COR-L47 (cell line): ENCODE data around the gene ADGRG1.

Source experiments
- DNase-seq: peaks from one replicate; lab custom pipeline; 2025; lab: John Stamatoyannopoulos, UW

The ADGRG1 gene

GRCh38 chr16:57648581-57649442, 20.4 kb downstream of the ADGRG1 start:
- DNase-seq, result peak; percentile 66

GRCh38 chr16:57649443-57649751, 21.0 kb downstream of the ADGRG1 start:
- DNase-seq, result no peak

GRCh38 chr16:57649846-57650245, 21.4 kb downstream of the ADGRG1 start:
- no peak for DNase-seq

GRCh38 chr16:57651344-57652333, 23.2 kb downstream of the ADGRG1 start:
- no peak for DNase-seq

- DNase-seq, result no peak
These were observed 24.5 kb downstream of the ADGRG1 start for GRCh38 chr16:57652695-57653471.

GRCh38 chr16:57653936-57654335, 25.5 kb downstream of the ADGRG1 start:
- peak; percentile 25 for DNase-seq

- DNase-seq, result no peak
These were observed 28.0 kb downstream of the ADGRG1 start for GRCh38 chr16:57656342-57656955.

GRCh38 chr16:57657228-57657627, 28.8 kb downstream of the ADGRG1 start:
- DNase-seq, result no peak

GRCh38 chr16:57658130-57658877, 29.9 kb downstream of the ADGRG1 start:
- no peak for DNase-seq

GRCh38 chr16:57658878-57659674, 30.6 kb downstream of the ADGRG1 start:
- DNase-seq, result no peak

- DNase-seq, result no peak
These were observed 32.5 kb downstream of the ADGRG1 start for GRCh38 chr16:57660715-57661463.

GRCh38 chr16:57661510-57661909, 33.1 kb downstream of the ADGRG1 start:
- no peak for DNase-seq

GRCh38 chr16:57661936-57662906, 33.8 kb downstream of the ADGRG1 start:
- no peak for DNase-seq

GRCh38 chr16:57663436-57663835, 35.0 kb downstream of the ADGRG1 start:
- no peak for DNase-seq

- DNase-seq, result no peak
These were observed 35.7 kb downstream of the ADGRG1 start for GRCh38 chr16:57663917-57664661.

- DNase-seq, result no peak
These were observed 36.2 kb downstream of the ADGRG1 start for GRCh38 chr16:57664662-57665025.

- no peak for DNase-seq
These were observed 37.1 kb downstream of the ADGRG1 start for GRCh38 chr16:57665541-57665940.
